Suprapubic skin (tissue), 4 donors: ENCODE data around the gene TRIM52.

Source experiments
- POLR2A ChIP-seq, 2 donors: fragments of 450-650 bp; IDR thresholded peaks; one replicate each; pipeline ENCODE4 v1.6.1; 2017; ENCODE audit warnings: antibody characterized with exemption in 2 of 2, mild to moderate bottlenecking in 2 of 2, moderate library complexity in 2 of 2
- POLR2AphosphoS5 ChIP-seq, 3 donors: sonication (generic); formaldehyde crosslinking; IDR thresholded peaks; one replicate each; pipeline ENCODE4 v1.6.1; 2017; ENCODE audit warnings: antibody characterized with exemption in 3 of 3
- TF ChIP-seq, protein P1 (sequence below), 2 donors: fragments of 200-600 bp in 1 of 2; fragments of 450-650 bp in 1 of 2; sonication (generic) in 1 of 2; IDR thresholded peaks; one replicate each; pipeline ENCODE4 v1.5.1; 2016 to 2019; ENCODE audit warnings: antibody characterized with exemption in 2 of 2, mild to moderate bottlenecking in 1 of 2, moderate library complexity in 1 of 2

- TF ChIP-seq, protein P1, sequence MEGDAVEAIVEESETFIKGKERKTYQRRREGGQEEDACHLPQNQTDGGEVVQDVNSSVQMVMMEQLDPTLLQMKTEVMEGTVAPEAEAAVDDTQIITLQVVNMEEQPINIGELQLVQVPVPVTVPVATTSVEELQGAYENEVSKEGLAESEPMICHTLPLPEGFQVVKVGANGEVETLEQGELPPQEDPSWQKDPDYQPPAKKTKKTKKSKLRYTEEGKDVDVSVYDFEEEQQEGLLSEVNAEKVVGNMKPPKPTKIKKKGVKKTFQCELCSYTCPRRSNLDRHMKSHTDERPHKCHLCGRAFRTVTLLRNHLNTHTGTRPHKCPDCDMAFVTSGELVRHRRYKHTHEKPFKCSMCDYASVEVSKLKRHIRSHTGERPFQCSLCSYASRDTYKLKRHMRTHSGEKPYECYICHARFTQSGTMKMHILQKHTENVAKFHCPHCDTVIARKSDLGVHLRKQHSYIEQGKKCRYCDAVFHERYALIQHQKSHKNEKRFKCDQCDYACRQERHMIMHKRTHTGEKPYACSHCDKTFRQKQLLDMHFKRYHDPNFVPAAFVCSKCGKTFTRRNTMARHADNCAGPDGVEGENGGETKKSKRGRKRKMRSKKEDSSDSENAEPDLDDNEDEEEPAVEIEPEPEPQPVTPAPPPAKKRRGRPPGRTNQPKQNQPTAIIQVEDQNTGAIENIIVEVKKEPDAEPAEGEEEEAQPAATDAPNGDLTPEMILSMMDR (IDR thresholded peaks at IDR 0.05): no peak
- TF ChIP-seq POLR2A (IDR thresholded peaks at IDR 0.05) (no peak), POLR2AphosphoS5 (IDR thresholded peaks at IDR 0.05) (no peak)
Measured at GRCh38 chr5:181248277-181248676, 12.7 kb downstream of the TRIM52 start.
